HG03025 (cell line): ENCODE measurements around the gene PRDX2.
"Not testable (repeated sequence)": the region's sequence is repeated elsewhere in the genome, so short reads cannot be mapped to it uniquely, and the experiment has no call there.

Experiments used
- ATAC-seq: cut with Tn5 transposase; IDR thresholded peaks from one replicate; pipeline ENCODE4 v1.9.1; 2021; ENCODE audit warnings: mild to moderate bottlenecking, moderate library complexity; ENCODE audit not compliant: unreplicated experiment, low FRiP score

PRDX2 gene

DNA sequence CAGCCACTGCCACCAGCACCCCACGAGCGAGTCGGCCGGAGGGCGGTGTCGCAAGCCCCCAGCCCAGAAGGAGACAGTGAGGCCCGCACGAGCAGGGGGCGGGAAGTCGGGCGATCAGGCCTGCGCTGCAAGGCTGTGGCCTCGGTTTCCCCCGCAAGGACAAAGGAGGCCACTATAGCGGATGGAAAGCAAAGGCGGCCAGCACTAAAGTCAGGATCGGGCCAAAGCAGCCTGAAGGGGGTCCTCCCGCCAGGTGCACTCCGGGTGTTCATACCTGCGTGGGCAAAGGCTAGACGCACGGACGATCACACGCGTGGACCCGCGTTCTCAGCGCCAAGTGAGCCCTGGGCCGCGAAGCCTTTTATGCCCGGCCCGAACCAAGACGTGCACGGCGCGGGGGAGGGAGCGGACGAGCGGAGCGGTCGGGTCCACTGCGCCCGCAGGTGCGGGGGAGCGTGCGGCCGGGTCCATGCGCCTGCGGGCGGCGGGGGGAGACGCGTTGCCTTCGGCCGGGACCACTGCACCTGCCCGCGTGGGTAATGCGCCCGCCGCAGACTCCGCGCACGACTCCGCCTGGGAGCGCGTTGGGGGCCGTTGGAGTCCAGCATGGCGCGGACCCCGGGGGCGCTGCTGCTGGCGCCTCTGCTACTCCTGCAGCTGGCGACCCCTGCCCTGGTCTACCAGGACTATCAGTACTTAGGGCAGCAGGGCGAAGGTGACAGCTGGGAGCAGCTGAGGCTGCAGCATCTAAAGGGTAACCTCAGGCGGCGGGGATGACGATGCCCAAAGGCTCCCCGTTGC, at the start of gene PRDX2, which contains the start of gene THSD8:
TSS of gene PRDX2 (minus strand) at position 335 of the 801 bp plus-strand sequence. CDS start 539 bp downstream, outside the sequence.
TSS of gene THSD8 (plus strand) at position 604 of the 801 bp plus-strand sequence. CDS start at position 607, 3 bp downstream.
- no peak for ATAC-seq

GRCh38 chr19:12847159-12848139, 45.8 kb upstream of the PRDX2 start:
- no peak for ATAC-seq

- ATAC-seq, result not testable (repeated sequence)
Observed at GRCh38 chr19:12846613-12847012, 45.0 kb upstream of the PRDX2 start.

DNA sequence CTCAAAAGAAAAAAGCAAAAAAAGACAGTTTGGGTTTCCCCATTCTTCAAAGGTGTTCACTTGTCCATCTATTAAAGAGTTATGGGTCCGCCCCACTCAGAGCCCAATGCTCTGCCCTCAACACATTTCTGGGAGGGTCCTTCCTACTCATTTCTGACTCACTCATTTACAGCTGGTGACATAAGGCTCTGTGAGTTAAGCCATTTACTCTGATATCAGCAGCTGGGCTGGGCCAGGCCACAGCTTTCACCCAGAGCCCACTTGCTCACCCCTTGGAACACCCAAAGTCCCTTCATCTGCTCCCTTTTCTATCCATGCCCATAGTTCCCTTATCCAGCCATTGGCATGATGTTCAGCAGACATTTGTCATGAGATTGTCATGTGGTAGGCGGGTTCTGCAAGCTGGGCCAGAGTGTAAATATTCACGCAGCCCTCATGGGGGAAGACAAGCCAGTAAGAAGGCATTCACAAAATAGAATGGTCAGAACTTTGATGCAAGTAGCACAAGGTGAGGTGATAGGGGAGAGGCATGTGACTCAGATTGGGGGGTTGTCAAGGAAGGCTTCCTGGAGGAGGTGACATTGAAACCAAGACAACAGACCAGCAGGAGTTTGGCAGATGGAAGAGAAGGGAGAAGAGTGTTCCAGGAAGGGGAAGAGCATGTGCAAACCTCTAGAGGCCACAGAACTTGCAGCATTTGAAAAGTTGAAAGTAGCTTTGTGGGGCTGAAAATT, 42.6 kb upstream of the PRDX2 start:
- no peak for ATAC-seq

- ATAC-seq, result no peak
Observed at GRCh38 chr19:12843328-12843727, 41.7 kb upstream of the PRDX2 start.

- no peak for ATAC-seq
Observed at GRCh38 chr19:12842511-12842910, 40.9 kb upstream of the PRDX2 start.

- no peak for ATAC-seq
Observed at GRCh38 chr19:12841094-12841493, 39.5 kb upstream of the PRDX2 start.

GRCh38 chr19:12840091-12841079, 38.8 kb upstream of the PRDX2 start:
- no peak for ATAC-seq

DNA sequence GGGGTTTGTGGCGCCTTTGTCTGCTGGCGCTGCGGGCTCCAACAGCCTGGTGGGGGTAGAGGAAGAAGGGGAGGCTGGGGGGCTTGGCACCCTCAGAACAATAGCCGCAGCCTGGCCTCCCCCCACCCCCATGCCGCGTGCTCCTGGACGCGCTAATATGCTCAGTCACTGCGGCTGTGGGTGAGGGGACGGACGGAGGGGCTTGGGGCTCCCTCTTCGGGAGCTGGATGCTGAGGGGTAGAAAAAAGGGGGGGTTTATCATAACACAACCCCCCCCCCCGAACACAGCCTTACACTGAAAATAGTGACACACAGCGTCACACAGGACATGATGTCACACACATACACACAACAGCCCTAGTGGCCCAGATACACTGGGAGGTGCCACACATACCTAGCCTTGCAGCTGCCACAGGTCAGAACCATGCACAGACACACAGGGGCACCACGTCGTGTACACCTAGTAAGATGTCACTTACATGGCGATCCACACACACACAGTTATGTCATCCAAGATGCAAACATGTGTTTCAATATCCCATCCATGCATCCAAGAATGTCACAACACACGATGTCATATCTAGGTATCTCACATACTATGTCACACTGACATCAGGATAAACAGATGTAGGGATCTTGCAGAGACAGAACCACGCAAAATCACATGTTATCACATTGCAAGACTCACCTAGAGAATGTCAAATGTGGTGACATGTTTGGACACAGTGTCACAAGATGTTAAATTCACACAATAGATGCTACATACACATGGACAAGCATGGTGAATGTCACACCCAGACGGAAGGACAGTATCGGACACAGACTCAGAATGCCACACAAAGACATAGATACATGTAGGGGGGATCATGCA, 37.5 kb upstream of the PRDX2 start:
- ATAC-seq, result no peak

DNA sequence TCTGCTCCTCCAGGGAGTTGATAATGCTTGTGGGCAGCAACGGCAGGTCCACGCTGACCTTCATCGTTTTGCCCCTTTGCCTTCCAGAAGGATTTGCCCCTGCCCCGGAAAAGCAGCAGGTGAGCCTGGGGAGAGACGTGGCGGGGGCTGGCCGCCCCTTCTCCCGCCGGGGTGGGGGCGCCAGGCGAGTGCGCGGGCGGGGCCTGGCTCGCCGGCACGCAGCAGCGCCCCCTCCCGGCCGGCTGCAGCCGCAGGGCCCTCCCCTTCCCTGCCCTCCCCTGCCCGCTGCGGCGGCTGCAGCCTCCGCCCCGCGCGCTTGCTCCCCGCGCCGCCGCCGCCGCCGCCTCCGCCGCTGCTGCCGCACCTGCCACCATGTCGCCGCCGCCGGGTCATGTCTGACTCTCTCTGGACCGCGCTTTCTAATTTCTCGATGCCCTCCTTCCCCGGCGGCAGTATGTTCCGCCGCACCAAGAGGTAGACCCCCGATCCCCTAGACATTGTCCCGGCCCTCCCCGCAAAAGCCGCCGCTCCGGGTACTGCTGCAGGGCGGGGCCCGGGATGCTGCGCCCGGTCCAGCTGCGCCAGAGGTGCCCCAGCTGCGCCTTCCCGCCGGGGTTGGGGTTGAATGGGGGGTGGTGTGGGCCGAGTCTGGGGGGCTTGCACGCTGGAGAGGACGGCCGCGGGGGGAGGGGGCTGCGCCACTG, 36.7 kb upstream of the PRDX2 start, which contains the start of gene MAST1:
TSS of gene MAST1 (plus strand) at position 334 of the 704 bp plus-strand sequence. CDS start at position 392, 58 bp downstream.
- ATAC-seq, result no peak

DNA sequence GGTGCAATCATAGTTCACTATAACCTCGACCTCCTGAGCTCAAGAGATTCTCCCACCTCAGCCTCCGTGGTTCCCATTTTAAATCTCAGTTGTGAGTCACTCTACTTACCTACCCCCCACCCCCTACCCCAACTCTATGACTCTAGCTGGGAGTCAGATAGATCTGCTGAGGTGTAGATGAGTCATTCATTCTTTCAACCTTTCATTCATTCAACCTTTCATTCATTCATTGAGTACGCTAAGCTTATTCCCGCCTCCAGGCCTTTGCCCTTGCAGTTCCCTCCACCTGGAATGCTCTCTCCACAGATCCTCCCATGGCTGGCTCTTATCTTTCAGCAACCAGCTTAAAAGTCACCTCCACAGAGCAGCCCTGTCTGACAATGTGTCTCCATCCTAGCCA, 35.6 kb upstream of the PRDX2 start:
- no peak for ATAC-seq

GRCh38 chr19:12836529-12836863, 34.9 kb upstream of the PRDX2 start:
- no peak for ATAC-seq

- no peak for ATAC-seq
Observed at GRCh38 chr19:12834976-12835757, 33.6 kb upstream of the PRDX2 start.

DNA sequence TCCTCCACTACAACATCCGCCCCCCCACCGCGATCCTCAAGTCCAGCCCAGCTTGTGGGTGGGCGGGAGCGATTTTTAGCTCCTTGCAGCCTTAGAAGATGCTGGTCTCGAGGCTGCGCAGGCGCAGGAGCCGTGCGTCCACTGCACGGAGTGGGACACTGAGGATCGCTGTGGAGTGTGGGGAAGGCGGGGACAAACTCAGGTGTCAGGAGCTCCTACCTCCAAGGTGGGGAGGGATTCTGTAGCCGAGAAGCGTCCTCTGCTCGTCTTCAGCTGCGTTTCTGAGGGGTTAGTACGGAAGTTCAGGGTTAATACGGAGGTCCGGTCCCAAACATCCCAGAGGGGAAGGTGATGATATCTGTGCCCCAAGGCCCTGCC, 33.0 kb upstream of the PRDX2 start, which contains the start of gene RTBDN:
TSS of gene RTBDN (minus strand) at position 14 of the 378 bp plus-strand sequence. CDS start 4,600 bp downstream, outside the sequence.
- ATAC-seq, result no peak

GRCh38 chr19:12833738-12834565, 32.4 kb upstream of the PRDX2 start:
- no peak for ATAC-seq

DNA sequence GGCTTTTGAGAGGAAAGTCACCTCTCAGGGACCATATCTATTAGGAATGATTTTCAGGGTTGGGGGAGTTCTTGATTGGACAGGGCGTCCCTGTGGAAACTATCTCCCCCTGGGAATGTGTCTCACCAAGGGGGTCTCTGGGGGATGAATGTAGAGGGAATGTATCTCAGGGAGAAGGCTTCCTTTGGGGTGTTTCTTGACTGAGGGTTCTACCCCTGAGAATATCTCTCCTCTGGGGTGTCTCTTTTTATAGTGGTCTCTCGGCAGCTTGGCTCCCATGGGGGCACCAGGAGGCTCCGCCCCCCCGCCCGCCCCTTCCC, 31.8 kb upstream of the PRDX2 start:
- no peak for ATAC-seq
